HG03064 (cell line): ENCODE results near the gene SNAPC2.

Source experiments
- ATAC-seq: cut with Tn5 transposase; IDR thresholded peaks from one replicate; pipeline ENCODE4 v1.9.1; 2021; ENCODE audit warnings: low read depth; ENCODE audit not compliant: unreplicated experiment

The SNAPC2 gene, protein sequence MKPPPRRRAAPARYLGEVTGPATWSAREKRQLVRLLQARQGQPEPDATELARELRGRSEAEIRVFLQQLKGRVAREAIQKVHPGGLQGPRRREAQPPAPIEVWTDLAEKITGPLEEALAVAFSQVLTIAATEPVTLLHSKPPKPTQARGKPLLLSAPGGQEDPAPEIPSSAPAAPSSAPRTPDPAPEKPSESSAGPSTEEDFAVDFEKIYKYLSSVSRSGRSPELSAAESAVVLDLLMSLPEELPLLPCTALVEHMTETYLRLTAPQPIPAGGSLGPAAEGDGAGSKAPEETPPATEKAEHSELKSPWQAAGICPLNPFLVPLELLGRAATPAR

GRCh38 chr19:7919610-7920518 lies at the start of gene SNAPC2:
Gene SNAPC2, plus strand, starts transcription at chr19:7920338. Its CDS starts 29 bp downstream, at chr19:7920367.
- no peak for ATAC-seq

DNA sequence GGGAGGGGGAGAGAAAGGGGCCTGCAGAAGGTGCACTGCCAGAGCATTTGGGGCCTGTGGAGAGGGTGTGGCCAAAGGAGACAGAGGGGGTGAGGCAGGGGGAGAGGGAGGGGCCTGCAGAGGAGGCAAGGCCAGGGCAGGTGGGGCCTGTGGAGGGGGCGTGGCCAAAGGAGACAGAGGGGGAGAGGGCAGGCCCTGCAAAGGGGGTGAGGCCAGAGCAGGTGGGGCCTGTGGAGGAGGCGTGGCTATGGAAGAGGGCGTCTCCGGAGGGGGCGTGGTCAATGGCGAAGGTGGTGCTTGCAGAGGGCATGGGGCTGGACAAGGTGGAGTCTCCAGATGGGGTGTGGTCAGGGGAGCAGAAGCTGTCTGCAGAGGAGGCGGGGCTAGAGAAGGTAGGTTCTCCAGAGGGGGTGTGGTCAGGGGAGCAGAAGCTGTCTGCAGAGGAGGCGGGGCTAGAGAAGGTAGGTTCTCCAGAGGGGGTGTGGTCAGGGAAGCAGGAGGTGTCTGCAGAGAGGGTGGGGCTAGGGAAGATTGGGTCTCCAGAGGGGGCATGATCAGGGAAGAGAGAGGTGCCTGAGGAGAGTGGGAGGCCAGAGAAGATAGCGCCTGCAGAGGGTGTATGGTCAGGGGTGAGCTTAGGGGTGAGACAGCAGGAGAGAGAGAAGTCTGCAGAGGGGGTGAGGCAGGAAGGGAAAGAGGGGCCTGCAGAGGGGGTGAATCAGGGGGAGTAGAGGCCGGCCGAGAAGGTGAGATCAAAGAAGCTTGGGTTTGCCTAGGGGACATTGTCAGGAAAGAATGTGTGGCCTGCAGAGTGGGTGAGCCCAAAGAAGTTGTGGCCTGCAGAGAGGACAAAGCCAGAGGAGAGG lies 49.3 kb upstream of the SNAPC2 start:
- ATAC-seq = no peak

DNA sequence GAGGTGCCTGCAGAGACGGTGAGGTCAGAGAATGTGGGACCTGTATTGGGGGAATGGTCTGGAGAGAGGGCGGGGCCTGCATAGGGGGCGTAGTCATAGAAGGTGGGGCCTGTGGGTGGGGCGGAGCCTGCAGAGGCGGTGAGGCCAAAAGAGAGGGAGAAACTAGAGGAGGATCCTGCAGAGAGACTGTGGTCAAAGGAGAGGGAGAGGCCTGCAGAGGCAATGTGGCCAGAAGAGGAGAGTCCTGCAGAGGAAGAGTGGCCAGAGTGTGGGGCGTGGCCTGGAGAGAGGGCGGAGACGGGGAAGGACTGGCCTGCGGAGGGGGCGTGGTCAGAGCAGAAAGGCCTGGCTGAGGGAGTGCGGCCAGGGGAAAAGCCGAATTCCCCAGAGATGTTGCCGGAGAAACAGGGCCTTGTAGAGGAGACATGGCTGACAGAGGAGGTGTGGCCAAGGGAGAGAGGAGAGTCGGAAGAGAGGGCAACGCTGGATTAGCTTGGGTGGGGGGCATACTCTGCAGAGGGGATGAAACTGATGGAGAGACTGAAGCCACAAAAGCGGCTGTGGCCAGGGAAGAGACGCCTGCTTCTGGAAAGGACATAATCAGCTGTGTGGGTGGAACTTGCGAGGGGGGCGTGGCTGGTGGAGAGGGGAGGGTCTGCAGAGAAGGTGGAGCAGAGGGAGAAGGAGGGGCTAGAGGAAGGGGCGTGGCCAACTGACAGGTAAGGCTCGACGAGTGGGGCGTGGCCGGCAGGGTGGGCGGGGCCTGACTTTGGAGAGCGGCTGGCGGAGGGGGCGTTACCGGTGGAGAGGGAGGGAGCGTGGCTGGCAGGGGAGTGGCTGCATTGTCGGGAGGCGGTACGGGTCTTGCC lies 48.5 kb upstream of the SNAPC2 start:
- ATAC-seq = no peak

- no peak for ATAC-seq
These were observed 47.6 kb upstream of the SNAPC2 start for GRCh38 chr19:7872306-7873204.

- ATAC-seq = no peak
These were observed 46.6 kb upstream of the SNAPC2 start for GRCh38 chr19:7873304-7874075.

GRCh38 chr19:7874076-7874896 lies 45.9 kb upstream of the SNAPC2 start, which contains the start of gene PRR36:
Gene PRR36, minus strand, starts transcription at chr19:7874390. Its CDS starts 701 bp downstream, at chr19:7873689.
- ATAC-seq = no peak

DNA sequence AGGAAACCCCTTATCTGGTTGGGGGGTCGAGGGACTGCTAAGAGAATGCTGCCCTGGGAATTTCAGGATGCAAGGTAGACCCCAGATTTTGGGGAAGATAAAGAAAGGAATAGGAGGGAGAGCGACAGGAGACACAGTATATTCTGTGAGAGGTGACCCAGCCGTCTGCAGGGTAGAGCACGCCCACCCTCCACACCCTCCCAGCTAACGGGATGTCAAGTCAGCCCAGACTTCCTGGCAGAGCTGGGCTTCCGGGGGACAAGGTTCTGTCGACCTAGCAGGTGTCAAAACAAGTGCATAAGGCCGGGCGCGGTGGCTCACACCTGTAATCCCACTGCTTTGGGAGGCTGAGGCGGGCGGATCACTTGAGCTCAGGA lies 45.3 kb upstream of the SNAPC2 start:
- ATAC-seq = no peak

- no peak for ATAC-seq
These were observed 42.8 kb upstream of the SNAPC2 start for GRCh38 chr19:7877249-7877836.

GRCh38 chr19:7879111-7879807 lies 40.9 kb upstream of the SNAPC2 start:
- ATAC-seq = no peak

- ATAC-seq = no peak
These were observed 40.3 kb upstream of the SNAPC2 start for GRCh38 chr19:7879836-7880235.

GRCh38 chr19:7881910-7882309 lies 38.2 kb upstream of the SNAPC2 start:
- ATAC-seq = no peak

- no peak for ATAC-seq
These were observed 37.0 kb upstream of the SNAPC2 start for GRCh38 chr19:7883105-7883504.

DNA sequence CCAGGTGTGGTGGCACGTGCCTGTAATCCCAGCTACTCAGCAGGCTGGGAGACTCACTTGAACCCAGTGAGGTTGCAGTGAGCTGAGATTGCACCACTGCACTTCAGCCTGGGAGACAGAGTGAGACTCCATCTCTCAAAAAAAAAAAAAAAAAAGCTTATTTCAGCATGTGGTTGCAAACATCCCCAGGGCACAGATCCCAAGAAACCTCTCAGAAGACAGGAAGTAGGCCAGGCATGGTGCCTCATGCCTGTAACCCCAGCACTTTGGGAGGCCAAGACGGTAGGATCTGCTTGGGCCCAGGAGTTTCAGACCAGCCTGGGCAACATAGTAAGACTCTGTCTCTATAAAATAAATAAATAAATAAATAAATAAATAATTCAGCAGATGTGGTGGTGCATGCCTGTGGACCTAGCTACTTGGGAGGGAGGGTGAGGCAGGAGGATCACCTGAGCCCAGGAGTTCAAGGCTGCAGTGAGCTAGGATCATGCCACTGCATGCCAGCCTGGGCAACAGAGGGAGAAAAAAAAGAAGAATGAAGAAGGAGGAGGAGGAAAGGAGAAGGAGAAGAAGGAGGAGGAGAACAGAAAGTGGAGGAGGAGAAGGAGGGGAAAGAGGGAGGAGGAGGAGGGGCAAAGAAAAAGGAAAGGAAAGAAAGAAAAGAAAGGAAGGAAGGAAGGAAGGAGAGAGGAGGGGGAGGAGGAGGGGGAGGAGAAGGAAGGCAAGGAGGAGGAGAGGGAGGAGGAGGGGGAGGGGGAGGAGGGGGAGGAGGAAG lies 36.2 kb upstream of the SNAPC2 start:
- no peak for ATAC-seq

- ATAC-seq = no peak
These were observed 34.3 kb upstream of the SNAPC2 start for GRCh38 chr19:7885818-7886217.

- no peak for ATAC-seq
These were observed 32.6 kb upstream of the SNAPC2 start for GRCh38 chr19:7887408-7888144.
